Loucy (cell line): ENCODE data around the gene MPO.

Experiments used
- H2AFZ ChIP-seq: fragments of 200-600 bp; sonication (generic); 2 replicates; pipeline ENCODE4 v1.6.0; 2016; ENCODE audit warnings: antibody characterized with exemption, mild to moderate bottlenecking, low read length, moderate library complexity
- H3F3A ChIP-seq: fragments of 200-600 bp; 2 replicates; pipeline ENCODE4 v1.6.0; 2016; ENCODE audit warnings: antibody characterized with exemption, low read depth, mild to moderate bottlenecking
- H3K27me3 ChIP-seq: fragments of 200-600 bp; sonication (generic); 2 replicates; pipeline ENCODE4 v1.6.1; 2014; ENCODE audit warnings: low read length, mild to moderate bottlenecking; ENCODE audit not compliant: insufficient read depth, poor library complexity, severe bottlenecking
- H3K36me3 ChIP-seq: fragments of 200-600 bp; sonication (generic); 2 replicates; pipeline ENCODE4 v1.6.1; 2016; ENCODE audit warnings: low read length; ENCODE audit not compliant: insufficient read depth
- H3K4me1 ChIP-seq: fragments of 200-600 bp; sonication (generic); 2 replicates; pipeline ENCODE4 v1.5.1; 2014; ENCODE audit warnings: low read length, mild to moderate bottlenecking; ENCODE audit not compliant: insufficient read depth, poor library complexity, severe bottlenecking
- H3K4me2 ChIP-seq: fragments of 200-600 bp; sonication (generic); 2 replicates; pipeline ENCODE4 v1.6.0; 2014; ENCODE audit warnings: antibody characterized with exemption, low read length, low read depth, mild to moderate bottlenecking; ENCODE audit not compliant: poor library complexity, severe bottlenecking
- H3K4me3 ChIP-seq: fragments of 200-600 bp; sonication (generic); 2 replicates; pipeline ENCODE4 v1.5.1; 2014; ENCODE audit warnings: low read length, mild to moderate bottlenecking, mixed read lengths; ENCODE audit not compliant: poor library complexity, severe bottlenecking
- H3K79me2 ChIP-seq: fragments of 200-600 bp; sonication (generic); 2 replicates; pipeline ENCODE4 v1.6.1; 2014; ENCODE audit warnings: low read length; ENCODE audit not compliant: insufficient read depth
- H3K9ac ChIP-seq: fragments of 200-600 bp; sonication (generic); 2 replicates; pipeline ENCODE4 v1.6.0; 2014; ENCODE audit warnings: mild to moderate bottlenecking, low read depth, low read length, moderate library complexity; ENCODE audit not compliant: poor library complexity, severe bottlenecking
- H3K9me2 ChIP-seq: fragments of 200-600 bp; sonication (generic); replicated peaks from 2 replicates; pipeline ENCODE4 v1.6.1; 2016; ENCODE audit warnings: low read depth, low read length, mixed read lengths
- H3K9me3 ChIP-seq: fragments of 200-600 bp; sonication (generic); 2 replicates; pipeline ENCODE4 v1.6.1; 2014; ENCODE audit warnings: mild to moderate bottlenecking, antibody characterized with exemption, low read length, low read depth; ENCODE audit not compliant: insufficient read depth
- H4K20me1 ChIP-seq: fragments of 200-600 bp; sonication (generic); 2 replicates; pipeline ENCODE4 v1.6.0; 2014; ENCODE audit warnings: antibody characterized with exemption, low read length, mild to moderate bottlenecking; ENCODE audit not compliant: insufficient read depth, poor library complexity, severe bottlenecking
- CTCF ChIP-seq: fragments of 200-600 bp; sonication (generic); conservative IDR thresholded peaks from 2 replicates; pipeline ENCODE4 v1.5.1; 2014; ENCODE audit warnings: mild to moderate bottlenecking, antibody characterized with exemption, low read length
- EZH2phosphoT487 ChIP-seq: fragments of 200-600 bp; IDR thresholded peaks from 2 replicates; pipeline ENCODE4 v1.6.1; 2018; ENCODE audit warnings: antibody characterized with exemption, mild to moderate bottlenecking, moderate library complexity, borderline replicate concordance

The MPO gene

DNA sequence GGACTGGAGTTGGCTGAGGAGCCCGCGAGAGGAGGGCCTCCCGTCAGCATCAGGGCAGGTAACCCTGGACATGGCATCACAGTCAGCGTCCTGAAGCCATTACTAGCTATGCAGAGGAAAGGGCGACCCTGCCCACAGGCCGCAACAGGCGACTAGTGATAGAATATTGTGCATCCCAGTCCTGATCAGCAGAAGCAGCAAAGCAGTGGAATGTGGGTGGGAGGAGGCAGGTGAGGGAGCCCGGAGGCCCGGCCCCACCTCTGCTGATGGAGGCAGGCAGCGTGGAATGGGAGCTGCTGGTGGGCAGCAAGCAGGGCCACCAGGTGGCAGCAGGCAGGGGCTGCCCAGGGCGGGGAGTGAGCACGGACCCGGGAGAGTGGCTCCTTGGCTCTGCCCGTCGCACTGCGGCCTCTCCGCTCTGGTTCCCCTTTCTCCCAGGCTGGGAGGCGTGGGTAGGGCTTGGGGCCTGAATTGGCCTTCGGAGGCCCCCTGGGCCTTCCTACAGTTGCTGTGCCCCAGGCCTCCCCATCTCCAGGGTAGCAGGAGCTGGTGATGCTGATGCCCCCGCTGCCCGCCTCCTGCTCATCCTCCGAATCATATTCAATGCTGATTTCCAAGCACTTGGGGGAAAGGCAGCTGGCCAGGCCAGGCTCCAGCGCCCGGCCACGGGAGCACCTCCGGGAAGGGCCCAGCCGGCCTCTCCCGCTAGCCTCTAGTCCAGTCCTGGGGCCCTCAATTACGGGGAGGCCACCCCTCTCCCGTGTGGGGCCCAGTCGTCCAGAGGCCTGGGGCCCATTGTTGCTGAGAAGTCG, 27.6 kb upstream of the MPO start:
- Histone ChIP-seq H3F3A (no peaks in the 10 kb centered on the region), H3K4me1 (no peaks in the 10 kb centered on the region), H3K9me3 (no peaks in the 10 kb centered on the region), H3K9me2 (no peaks in the 10 kb centered on the region), H3K79me2 (no peaks in the 10 kb centered on the region), H3K4me2 (no peak overlapping the region), H4K20me1 (no peaks in the 10 kb centered on the region), H3K36me3 (peaks cover 41% of the 10 kb centered on the region; the same call in 1 of the 2 replicates), H3K9ac (no peak overlapping the region), H3K27me3 (no peaks in the 10 kb centered on the region), H3K4me3 (no peak overlapping the region), H2AFZ (no peak overlapping the region)
- TF ChIP-seq EZH2phosphoT487, result no peak
- TF ChIP-seq CTCF, result peak; percentile 47

- Histone ChIP-seq H3K9ac (no peak overlapping the region), H3K4me3 (no peak overlapping the region), H3K9me2 (no peaks in the 10 kb centered on the region), H3K4me1 (no peaks in the 10 kb centered on the region), H2AFZ (no peak overlapping the region), H3F3A (no peaks in the 10 kb centered on the region), H3K4me2 (no peak overlapping the region), H3K36me3 (peaks cover 43% of the 10 kb centered on the region; the same call in 1 of the 2 replicates), H3K27me3 (no peaks in the 10 kb centered on the region), H3K79me2 (no peaks in the 10 kb centered on the region), H3K9me3 (no peaks in the 10 kb centered on the region), H4K20me1 (no peaks in the 10 kb centered on the region)
- no peak for TF ChIP-seq EZH2phosphoT487
- no peak for TF ChIP-seq CTCF
These were observed 26.9 kb upstream of the MPO start for GRCh38 chr17:58307468-58308172.

DNA sequence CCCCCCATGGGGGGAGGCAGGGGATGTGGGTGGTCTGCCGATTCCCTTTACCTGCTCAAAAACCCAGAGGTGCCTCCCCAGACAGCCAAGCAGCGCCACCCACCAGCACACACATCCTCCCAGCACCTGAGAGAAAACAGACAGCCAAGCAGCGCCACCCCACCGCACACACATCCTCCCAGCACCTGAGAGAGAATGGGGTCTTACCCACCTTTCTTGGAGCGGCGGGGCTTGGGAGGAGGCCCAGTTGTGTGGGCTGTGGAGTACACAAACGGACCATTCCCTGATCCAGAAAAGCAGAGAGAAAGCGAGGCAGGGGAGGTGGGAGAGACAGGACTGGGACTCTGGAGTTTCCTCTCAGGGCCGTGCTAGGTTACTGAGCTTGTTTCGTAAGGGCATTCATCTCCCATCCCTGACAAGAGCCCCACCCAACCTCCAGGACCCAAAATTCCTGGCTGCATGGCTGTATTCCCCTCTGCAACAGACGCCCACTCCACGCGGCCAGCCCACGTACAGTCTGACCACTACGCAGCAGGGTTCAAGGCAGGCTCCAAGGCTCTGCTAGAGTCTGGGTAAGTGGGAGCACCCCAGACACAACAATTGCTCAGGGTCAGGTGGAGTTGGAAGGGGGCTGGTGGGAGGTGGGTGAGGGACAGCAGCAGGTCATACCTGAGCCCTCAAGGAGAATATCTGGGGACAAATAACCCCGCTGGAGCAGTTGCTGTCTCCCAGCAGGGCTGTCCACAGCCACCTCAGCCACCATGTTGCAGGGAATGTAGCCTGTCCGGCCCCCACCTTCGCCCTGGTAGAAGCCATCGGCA, 25.6 kb upstream of the MPO start:
- no peaks in the 10 kb centered on the region for H3K9me3 ChIP-seq
- no peaks in the 10 kb centered on the region for H3K27me3 ChIP-seq
- no peak overlapping the region for H3K9ac ChIP-seq
- H3F3A ChIP-seq, result no peaks in the 10 kb centered on the region
- H3K79me2 ChIP-seq, result no peaks in the 10 kb centered on the region
- no peaks in the 10 kb centered on the region for H3K9me2 ChIP-seq
- H4K20me1 ChIP-seq, result no peaks in the 10 kb centered on the region
- H3K4me3 ChIP-seq, result no peak overlapping the region
- H3K36me3 ChIP-seq, result peaks cover 44% of the 10 kb centered on the region; the same call in 1 of the 2 replicates
- no peak overlapping the region for H3K4me2 ChIP-seq
- TF ChIP-seq EZH2phosphoT487, result no peak
- no peak for TF ChIP-seq CTCF
- H3K4me1 ChIP-seq, result no peaks in the 10 kb centered on the region
- no peak overlapping the region for H2AFZ ChIP-seq
